Keratinocyte (primary cell): ENCODE data around the gene SLC38A2. TPM values are rescaled to one million over a fixed set of nuclear protein-coding genes. Genes with fewer than 3 reads are reported as not detected.

ENCODE experiments used
- DNase-seq: peaks from one replicate; pipeline ENCODE4 v3.0.0-alpha.2; 2011; ENCODE audit warnings: low read depth, missing footprints, low spot score
- FAIRE-seq: peaks from 2 replicates; lab custom pipeline; 2011; peaks lifted over from hg19 to GRCh38; lab: Jason Lieb, UNC
- H2AFZ ChIP-seq: 2 replicates; pipeline ENCODE4 v1.6.0; 2012; ENCODE audit warnings: low read length, control low read depth, inconsistent platforms; ENCODE audit not compliant: control insufficient read depth
- H3K27ac ChIP-seq: 2 replicates; pipeline ENCODE4 v1.5.1; 2011; ENCODE audit warnings: low read length; ENCODE audit not compliant: control insufficient read depth, insufficient read depth
- H3K27me3 ChIP-seq: 3 replicates; pipeline ENCODE4 v1.6.0; 2011; ENCODE audit warnings: low read length; ENCODE audit not compliant: control insufficient read depth, insufficient read depth; ENCODE audit errors: extremely low read depth
- H3K36me3 ChIP-seq, 2 experiments: 2 replicates in 1 of 2; 3 replicates in 1 of 2; pipeline ENCODE4 v1.5.1; 2011; ENCODE audit warnings: low read length in 2 of 2, mild to moderate bottlenecking in 1 of 2; ENCODE audit not compliant: control insufficient read depth in 2 of 2, insufficient read depth in 2 of 2; ENCODE audit errors: extremely low read depth in 1 of 2
- H3K4me1 ChIP-seq: 3 replicates; pipeline ENCODE4 v1.5.1; 2011; ENCODE audit warnings: low read length; ENCODE audit not compliant: control insufficient read depth, insufficient read depth; ENCODE audit errors: extremely low read depth
- H3K4me2 ChIP-seq: 3 replicates; pipeline ENCODE4 v1.6.0; 2011; ENCODE audit warnings: low read depth, low read length; ENCODE audit not compliant: control insufficient read depth, insufficient read depth; ENCODE audit errors: extremely low read depth
- H3K4me3 ChIP-seq, 3 experiments: fragments of 200-600 bp in 1 of 3; sonication (generic) in 1 of 3; 2 replicates in 2 of 3; 3 replicates in 1 of 3; pipeline ENCODE4 v1.5.1; 2011 to 2016; ENCODE audit warnings: low read length in 3 of 3, mild to moderate bottlenecking in 3 of 3, control low read depth in 2 of 3, inconsistent platforms in 1 of 3, low read depth in 1 of 3, mixed read lengths in 1 of 3, mixed run types in 1 of 3, moderate library complexity in 1 of 3; ENCODE audit not compliant: control insufficient read depth in 2 of 3, insufficient read depth in 2 of 3; ENCODE audit errors: extremely low read depth in 1 of 3
- H3K79me2 ChIP-seq: 2 replicates; pipeline ENCODE4 v1.6.0; 2012; ENCODE audit warnings: low read length; ENCODE audit not compliant: control insufficient read depth, insufficient read depth
- H3K9ac ChIP-seq: 3 replicates; pipeline ENCODE4 v1.6.0; 2011; ENCODE audit warnings: low read length; ENCODE audit not compliant: control insufficient read depth, insufficient read depth; ENCODE audit errors: extremely low read depth
- H3K9me1 ChIP-seq: 3 replicates; pipeline ENCODE4 v1.6.0; 2011; ENCODE audit warnings: low read length; ENCODE audit not compliant: control insufficient read depth, insufficient read depth; ENCODE audit errors: extremely low read depth
- H3K9me3 ChIP-seq: 2 replicates; pipeline ENCODE4 v1.5.1; 2012; ENCODE audit warnings: low read depth, low read length; ENCODE audit not compliant: control insufficient read depth
- H4K20me1 ChIP-seq: 3 replicates; pipeline ENCODE4 v1.6.0; 2011; ENCODE audit warnings: low read length; ENCODE audit not compliant: control insufficient read depth, insufficient read depth; ENCODE audit errors: extremely low read depth
- EZH2 ChIP-seq: IDR thresholded peaks from one replicate; pipeline ENCODE4 v1.6.1; 2012; ENCODE audit warnings: inconsistent platforms, mild to moderate bottlenecking, low read length, moderate library complexity
- dilution Hi-C: fragments of 300-500 bp; cut with MboI; formaldehyde crosslinking; loops from one replicate; pipeline ENCODE4 v1.7.0; 2020; ENCODE audit warnings: low sequenced_read_pairs; ENCODE audit not compliant: extremely low pct_ligation_motif_present
- polyA plus RNA-seq, 5 experiments: library from polyadenylated mRNA; depleted of rRNA in 3 of 5; stranded (reverse) in 3 of 5; stranded (forward) in 1 of 5; unstranded in 1 of 5; fragments of >200 nt; gene quantifications; 1 replicate in 1 of 5; 2 replicates in 3 of 5; 3 replicates in 1 of 5; pipeline versions ENCODE4 v1.2.1 to v1.2.3, GENCODE V29; 2011 to 2012; ENCODE audit warnings: missing spikeins in 2 of 5, low read depth in 1 of 5, low replicate concordance in 1 of 5
- TF ChIP-seq, protein P1 (sequence below), 3 experiments: IDR thresholded peaks in 1 of 3; conservative IDR thresholded peaks in 1 of 3; optimal IDR thresholded peaks in 1 of 3; 2 replicates in 2 of 3; 3 replicates in 1 of 3; pipeline versions ENCODE3 to v1.5.1; 2011; ENCODE audit warnings: low read length in 3 of 3, mild to moderate bottlenecking in 3 of 3, moderate library complexity in 2 of 3, control low read depth in 1 of 3, inconsistent platforms in 1 of 3; ENCODE audit not compliant: insufficient read depth in 2 of 3; ENCODE audit errors: extremely low read depth in 1 of 3

Gene SLC38A2
- polyA plus RNA-seq, 1 donor (not counting 4 experiments of a cell fraction or from before 2014, with no cell fraction given) = 577 TPM

DNA sequence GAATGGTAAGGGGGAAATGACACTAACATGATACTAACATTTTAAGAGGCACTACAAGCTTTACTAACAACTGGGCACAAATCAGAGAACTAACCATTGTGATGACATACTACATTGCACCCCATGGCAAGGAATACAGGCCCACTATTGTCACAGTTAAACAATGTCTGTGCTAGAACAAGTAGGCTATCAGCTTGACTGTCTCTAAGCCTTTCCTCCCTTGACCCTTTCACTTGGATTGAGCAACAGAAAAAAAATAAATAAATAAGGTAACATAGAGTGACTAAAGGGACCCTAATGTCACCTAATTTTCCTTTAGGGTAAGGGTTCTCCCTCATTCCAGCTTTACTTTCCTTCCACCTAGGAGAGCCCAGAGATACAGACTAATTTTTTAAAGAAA lies 4.4 kb downstream of the SLC38A2 start:
- FAIRE-seq = no peak
- Histone ChIP-seq H3K27me3 (no peaks in the 10 kb centered on the region), H3K79me2 (peaks cover 59% of the 10 kb centered on the region), H3K4me3 (peak overlapping the region; percentile 5 to 100 (median 100)), H3K36me3 (peaks cover 34 to 69% of the 10 kb centered on the region in 2 experiments), H3K9me3 (no peaks in the 10 kb centered on the region), H3K9ac (peak overlapping the region; percentile 93), H3K4me1 (peaks cover 52% of the 10 kb centered on the region), H3K4me2 (peak overlapping the region; percentile 90), H3K27ac (peak overlapping the region; percentile 95), H2AFZ (no peak overlapping the region), H4K20me1 (peaks cover 46% of the 10 kb centered on the region), H3K9me1 (no peaks in the 10 kb centered on the region)
- dilution Hi-C loops = no loop called here
- TF ChIP-seq, protein P1, sequence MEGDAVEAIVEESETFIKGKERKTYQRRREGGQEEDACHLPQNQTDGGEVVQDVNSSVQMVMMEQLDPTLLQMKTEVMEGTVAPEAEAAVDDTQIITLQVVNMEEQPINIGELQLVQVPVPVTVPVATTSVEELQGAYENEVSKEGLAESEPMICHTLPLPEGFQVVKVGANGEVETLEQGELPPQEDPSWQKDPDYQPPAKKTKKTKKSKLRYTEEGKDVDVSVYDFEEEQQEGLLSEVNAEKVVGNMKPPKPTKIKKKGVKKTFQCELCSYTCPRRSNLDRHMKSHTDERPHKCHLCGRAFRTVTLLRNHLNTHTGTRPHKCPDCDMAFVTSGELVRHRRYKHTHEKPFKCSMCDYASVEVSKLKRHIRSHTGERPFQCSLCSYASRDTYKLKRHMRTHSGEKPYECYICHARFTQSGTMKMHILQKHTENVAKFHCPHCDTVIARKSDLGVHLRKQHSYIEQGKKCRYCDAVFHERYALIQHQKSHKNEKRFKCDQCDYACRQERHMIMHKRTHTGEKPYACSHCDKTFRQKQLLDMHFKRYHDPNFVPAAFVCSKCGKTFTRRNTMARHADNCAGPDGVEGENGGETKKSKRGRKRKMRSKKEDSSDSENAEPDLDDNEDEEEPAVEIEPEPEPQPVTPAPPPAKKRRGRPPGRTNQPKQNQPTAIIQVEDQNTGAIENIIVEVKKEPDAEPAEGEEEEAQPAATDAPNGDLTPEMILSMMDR (optimal IDR thresholded peaks at IDR 0.05 in 1 of 3, IDR thresholded peaks at IDR 0.05 in 1 of 3, conservative IDR thresholded peaks at IDR 0.05 in 1 of 3; ENCODE audit: extremely low read depth in 1 of 3, insufficient read depth in 2 of 3, low read length in 3 of 3) = no peak
- no peak for TF ChIP-seq EZH2
- peak; percentile 25 for DNase-seq

DNA sequence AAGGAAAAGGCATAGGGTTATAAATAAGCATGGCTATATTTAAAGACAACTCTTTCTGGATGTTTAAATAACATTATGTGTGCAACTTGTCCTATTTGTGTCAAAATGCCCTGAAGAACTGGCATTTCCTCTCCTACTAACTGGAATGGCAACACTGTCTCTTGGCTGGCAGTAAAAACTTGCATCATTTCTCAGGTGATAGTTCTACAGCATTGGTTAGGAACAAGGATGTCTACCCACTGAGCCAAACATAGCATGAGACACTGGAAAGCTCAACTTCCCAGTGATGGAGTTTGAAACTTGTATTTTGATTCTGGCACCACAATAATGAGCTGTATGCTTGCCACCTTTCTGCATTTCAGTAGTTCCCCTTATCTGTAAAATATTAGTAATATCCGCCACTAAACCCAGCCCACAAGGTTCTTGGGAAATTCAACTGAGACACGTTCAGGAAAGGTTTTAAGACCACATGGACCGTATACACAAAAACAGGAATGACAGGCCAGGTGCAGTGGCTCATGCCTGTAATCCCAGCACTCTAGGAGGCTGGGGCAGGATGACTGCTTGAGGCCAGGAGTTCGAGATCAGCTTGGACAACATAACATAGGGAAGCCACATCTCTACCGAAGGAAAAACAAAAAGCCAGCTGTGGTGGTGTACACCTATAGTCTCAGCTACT lies 5.1 kb downstream of the SLC38A2 start:
- H3K36me3 ChIP-seq = peaks cover 34 to 69% of the 10 kb centered on the region in 2 experiments
- peaks cover 56% of the 10 kb centered on the region for H3K4me1 ChIP-seq
- no peaks in the 10 kb centered on the region for H3K27me3 ChIP-seq
- peaks cover 49% of the 10 kb centered on the region for H4K20me1 ChIP-seq
- TF ChIP-seq, protein P1 (optimal IDR thresholded peaks at IDR 0.05 in 1 of 3, IDR thresholded peaks at IDR 0.05 in 1 of 3, conservative IDR thresholded peaks at IDR 0.05 in 1 of 3; ENCODE audit: extremely low read depth in 1 of 3, insufficient read depth in 2 of 3, low read length in 3 of 3) = no peak
- TF ChIP-seq EZH2 = no peak
- H3K4me2 ChIP-seq = peak overlapping the region; percentile 90
- H3K4me3 ChIP-seq = peak overlapping the region; percentile 3 to 100 (median 100)
- H3K9me1 ChIP-seq = no peaks in the 10 kb centered on the region
- peak overlapping the region; percentile 93 for H3K9ac ChIP-seq
- peak; percentile 46 for FAIRE-seq
- dilution Hi-C loops = no loop called here
- no peak for DNase-seq
- H3K79me2 ChIP-seq = peaks cover 57% of the 10 kb centered on the region
- H3K27ac ChIP-seq = peak overlapping the region; percentile 95
- no peak overlapping the region for H2AFZ ChIP-seq
- no peaks in the 10 kb centered on the region for H3K9me3 ChIP-seq
